GM18526 (cell line): Measurements from ENCODE around the gene PRRC1.

Experiments
- POLR2A ChIP-seq: IDR thresholded peaks from 3 replicates; pipeline ENCODE4 v1.6.1; 2011; ENCODE audit not compliant: insufficient read length; ENCODE audit errors: extremely low read depth

The PRRC1 gene

GRCh38 chr5:127517480-127518318 lies at the start of gene PRRC1:
Gene PRRC1, plus strand, starts transcription at chr5:127517640. Its CDS starts 5,840 bp downstream, at chr5:127523480.
- TF ChIP-seq POLR2A, result peak; percentile 71

- TF ChIP-seq POLR2A, result no peak
Measured at GRCh38 chr5:127471211-127471610, 46.2 kb upstream of the PRRC1 start.

- TF ChIP-seq POLR2A, result no peak
Measured at GRCh38 chr5:127472700-127473099, 44.7 kb upstream of the PRRC1 start.

DNA sequence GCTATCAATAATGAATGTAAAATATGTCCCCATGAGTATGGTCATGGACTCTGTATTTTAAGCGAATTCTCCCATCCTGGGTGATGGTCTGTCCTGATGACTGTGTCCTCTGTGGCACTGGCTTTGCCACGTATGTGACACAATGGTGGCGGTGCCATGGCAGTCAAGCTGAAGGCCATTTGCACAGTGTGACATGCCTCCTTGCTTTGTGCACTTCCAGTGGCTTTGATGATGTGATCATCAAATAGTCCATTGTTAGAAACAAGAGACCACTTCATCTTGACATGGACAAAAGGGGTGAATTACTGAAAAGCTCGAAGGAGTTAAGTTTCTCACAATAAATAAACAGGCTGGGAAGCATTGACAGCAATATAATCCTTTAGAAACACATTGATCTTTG lies 31.0 kb upstream of the PRRC1 start:
- no peak for TF ChIP-seq POLR2A

- TF ChIP-seq POLR2A, result no peak
Measured at GRCh38 chr5:127492854-127493738, 24.3 kb upstream of the PRRC1 start.

GRCh38 chr5:127498548-127498947 lies 18.9 kb upstream of the PRRC1 start:
- no peak for TF ChIP-seq POLR2A

GRCh38 chr5:127505905-127506304 lies 11.5 kb upstream of the PRRC1 start:
- TF ChIP-seq POLR2A, result no peak

- TF ChIP-seq POLR2A, result no peak
Measured at GRCh38 chr5:127506616-127507015, 10.8 kb upstream of the PRRC1 start.

- TF ChIP-seq POLR2A, result no peak
Measured at GRCh38 chr5:127508644-127509373, 8.6 kb upstream of the PRRC1 start.

DNA sequence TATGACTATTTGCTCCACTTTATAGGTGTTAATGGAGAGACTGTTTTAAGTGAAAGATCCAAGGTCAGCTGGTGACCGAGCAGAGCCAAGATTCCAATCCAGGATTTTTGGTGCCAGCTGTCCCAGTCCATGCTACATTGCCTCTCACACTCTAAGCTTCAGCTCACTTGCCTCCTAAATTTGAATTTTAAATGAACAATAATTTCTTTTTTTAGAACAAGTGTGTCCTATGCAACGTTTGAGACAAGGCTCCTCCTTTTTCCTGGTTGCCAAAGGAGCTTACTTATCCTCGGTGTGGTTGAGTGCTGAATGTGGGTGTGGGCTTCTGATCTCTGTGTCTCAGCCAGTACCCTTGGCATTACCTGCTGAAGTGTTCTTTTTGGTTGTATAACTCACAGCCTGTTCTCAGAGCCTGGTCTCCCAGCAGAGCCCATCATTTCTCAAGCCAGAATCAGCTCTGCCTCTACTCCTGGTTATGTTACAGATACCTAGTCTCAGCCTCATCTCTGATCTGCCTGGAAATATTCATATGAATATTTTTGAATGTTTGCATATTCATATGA lies 4.0 kb upstream of the PRRC1 start:
- no peak for TF ChIP-seq POLR2A

- TF ChIP-seq POLR2A, result no peak
Measured at GRCh38 chr5:127514816-127515215, 2.6 kb upstream of the PRRC1 start.

- TF ChIP-seq POLR2A, result no peak
Measured at GRCh38 chr5:127515693-127516440, 1.6 kb upstream of the PRRC1 start.

- no peak for TF ChIP-seq POLR2A
Measured at GRCh38 chr5:127517110-127517479, 345 bp upstream of the PRRC1 start.

GRCh38 chr5:127518319-127518621 lies 830 bp downstream of the PRRC1 start:
- no peak for TF ChIP-seq POLR2A

DNA sequence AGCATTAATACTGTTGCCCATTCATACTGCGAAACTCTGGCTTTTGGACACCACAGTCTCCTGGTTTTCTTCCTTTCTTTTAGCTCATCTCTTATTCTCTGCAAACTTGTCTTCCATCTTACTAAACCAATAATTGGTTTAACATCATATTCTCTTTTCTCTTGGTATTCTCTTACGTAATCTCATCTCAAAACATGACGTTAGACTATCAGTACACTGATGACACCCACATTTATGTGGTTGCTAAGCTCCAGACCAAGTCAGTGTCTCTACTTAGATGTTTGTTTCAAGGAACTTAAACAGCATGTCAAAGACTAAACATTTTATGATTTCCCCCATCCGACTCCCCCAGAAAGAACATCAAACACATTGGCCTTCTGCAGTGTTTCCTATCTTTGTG lies 2.1 kb downstream of the PRRC1 start:
- TF ChIP-seq POLR2A, result no peak

GRCh38 chr5:127521138-127521770 lies 3.8 kb downstream of the PRRC1 start:
- TF ChIP-seq POLR2A, result no peak
